Measurements from ENCODE around the gene UGP2. TPM values are rescaled to one million over a fixed set of nuclear protein-coding genes. Genes with fewer than 3 reads are reported as not detected.

The UGP2 gene
- total and polyA plus RNA-seq, 2 of the 8 experiments (the other 6 are each of a cell fraction or from before 2014, with no cell fraction given), result 278 to 956 TPM

- no peak overlapping the region for H2BK12ac ChIP-seq (ENCODE audit: low read depth, low read length)
- no peak for TF ChIP-seq NANOG (IDR thresholded peaks at IDR 0.05; ENCODE audit: insufficient read depth, low read depth, low read length, poor library complexity, severe bottlenecking)
- no peak for TF ChIP-seq SP2 (IDR thresholded peaks at IDR 0.05; ENCODE audit: low read length)
- no peak for TF ChIP-seq CBX5 (IDR thresholded peaks at IDR 0.05; ENCODE audit: low read depth, low read length)
- no peak for TF ChIP-seq MAFK (IDR thresholded peaks at IDR 0.05; ENCODE audit: low read depth, low read length)
Observed at GRCh38 chr2:63818271-63818670, 23.4 kb upstream of the UGP2 start.

More at GRCh38 chr2:63818271-63818670, 23.4 kb upstream of the UGP2 start:
- Histone ChIP-seq H2BK5ac (ENCODE audit: low read depth, low read length) (no peak overlapping the region), H2AFZ (ENCODE audit: low read length) (no peak overlapping the region), H2BK20ac (ENCODE audit: low read length) (no peak overlapping the region), H2AK5ac (ENCODE audit: low read depth, low read length) (no peak overlapping the region), H3K23me2 (ENCODE audit: low read depth, low read length) (no peaks in the 10 kb centered on the region), H3K36me3 (ENCODE audit: control insufficient read depth in 2 of 4, insufficient read depth in 4 of 4, low read length in 3 of 4) (no peaks in the 10 kb centered on the region), H2BK15ac (ENCODE audit: low read length) (no peak overlapping the region), H3K9ac (replicated peaks in 1 of 4; ENCODE audit: extremely low read depth in 1 of 4, low read depth in 3 of 4, low read length in 3 of 4) (no peak overlapping the region), H4K20me1 (replicated peaks in 1 of 2; ENCODE audit: control insufficient read depth in 1 of 2, insufficient read depth in 2 of 2, low read length in 2 of 2) (no peaks in the 10 kb centered on the region), H3K4me2 (ENCODE audit: insufficient read depth in 1 of 2, low read depth in 2 of 2, low read length in 2 of 2) (no peak overlapping the region), H3K4me3 (ENCODE audit: extremely low read depth in 1 of 4, insufficient read depth in 2 of 4, low read depth in 3 of 4, low read length in 4 of 4) (no peak overlapping the region), H3K23ac (ENCODE audit: insufficient read length) (no peak overlapping the region), H4K91ac (replicated peaks; ENCODE audit: insufficient read length, low read length) (no peak overlapping the region), H3K79me1 (ENCODE audit: low read depth, low read length) (no peaks in the 10 kb centered on the region), H3K9me3 (ENCODE audit: insufficient read depth in 2 of 2, low read depth in 1 of 2, low read length in 1 of 2) (no peaks in the 10 kb centered on the region), H3K56ac (replicated peaks; ENCODE audit: insufficient read length, low read depth, low read length) (no peak overlapping the region), H3K4ac (replicated peaks; ENCODE audit: insufficient read length, low read depth, low read length) (no peak overlapping the region), H4K8ac (ENCODE audit: extremely low read depth, insufficient read depth, low read length) (no peak overlapping the region), H3K27me3 (replicated peaks in 1 of 4; ENCODE audit: control insufficient read depth in 3 of 4, extremely low read depth in 1 of 4, insufficient read depth in 3 of 4, low read length in 3 of 4) (peaks cover 0 to 1% (median 0%) of the 10 kb centered on the region in 4 experiments; a peak in 1 of 7 replicates), H3K18ac (ENCODE audit: extremely low read depth, low read length) (no peak overlapping the region), H3K27ac (ENCODE audit: low read depth, low read length) (no peak overlapping the region), H3K4me1 (replicated peaks in 1 of 4; ENCODE audit: control insufficient read depth in 3 of 4, insufficient read depth in 4 of 4, low read length in 3 of 4) (peaks cover 0 to 9% (median 0%) of the 10 kb centered on the region in 4 experiments; a peak in 1 of 7 replicates), H3K14ac (ENCODE audit: insufficient read length) (no peak overlapping the region), H3K79me2 (ENCODE audit: control insufficient read depth in 1 of 2, insufficient read depth in 2 of 2, low read length in 2 of 2) (no peaks in the 10 kb centered on the region), H4K5ac (ENCODE audit: insufficient read length, low read depth, low read length) (no peak overlapping the region), H2BK120ac (replicated peaks; ENCODE audit: low read depth, low read length) (no peak overlapping the region)
- POLR2A ChIA-PET (ENCODE audit: partially characterized antibody), result interaction anchor here (1.0 kb wide), 1 partner anchor 23 kb away, joined by 3 read pairs; the partner anchor contains the start of gene UGP2
- CTCF ChIA-PET (ENCODE audit: partially characterized antibody), result interaction anchor here (1.2 to 1.5 kb wide), 2 partner anchors 14 to 119 kb away, joined by 3 to 5 read pairs; no protein-coding TSS in a partner anchor
- FAIRE-seq, result no peak
- 93% methylated on average over 2 of the region's 2 CpGs; no CpG with 5 or more reads in 1 of the 2 experiments for WGBS, 2 experiments (ENCODE audit: extremely low coverage in 1 of 2, insufficient coverage in 1 of 2, insufficient read length in 1 of 2, insufficient replicate concordance in 2 of 2, low coverage in 1 of 2, low lambda C conversion rate in 2 of 2, missing lambda C conversion rate in 1 of 2)
- DNase-seq (ENCODE audit: low read depth in 1 of 2, low spot score in 2 of 2), result no peak

Measured in H1 (cell line).